IMR-90 (cell line): ENCODE measurements around the gene SETD6.

Source experiments
- FOS ChIP-seq: fragments of 150-350 bp; IDR thresholded peaks from 2 replicates; pipeline ENCODE4 v1.6.1; 2016; ENCODE audit warnings: low read depth, low read length
- MAFK ChIP-seq: IDR thresholded peaks from 2 replicates; pipeline ENCODE4 v1.6.1; 2012; ENCODE audit warnings: low read depth, low read length, improper control_type of control experiment
- POLR2A ChIP-seq: IDR thresholded peaks from 2 replicates; pipeline ENCODE4 v1.6.1; 2012; ENCODE audit warnings: mild to moderate bottlenecking, low read depth, low read length
- RCOR1 ChIP-seq: IDR thresholded peaks from 2 replicates; pipeline ENCODE4 v1.6.1; 2012; ENCODE audit warnings: mild to moderate bottlenecking, low read length, improper control_type of control experiment; ENCODE audit not compliant: insufficient replicate concordance
- RFX5 ChIP-seq: IDR thresholded peaks from 2 replicates; pipeline ENCODE4 v1.8.0; 2012; ENCODE audit warnings: low read depth, mild to moderate bottlenecking, low read length, moderate library complexity
- TF ChIP-seq, protein P1 (sequence below): conservative IDR thresholded peaks from 2 replicates; pipeline ENCODE4 v1.5.1; 2012; ENCODE audit warnings: mild to moderate bottlenecking, low read depth, low read length, improper control_type of control experiment
- TF ChIP-seq, protein P2 (sequence below): fragments of 150-350 bp; IDR thresholded peaks from 2 replicates; pipeline ENCODE4 v1.6.1; 2017; ENCODE audit warnings: mild to moderate bottlenecking, antibody characterized with exemption, low read length, low read depth
- TF ChIP-seq, protein P3 (sequence below): fragments of 150-350 bp; IDR thresholded peaks from 2 replicates; pipeline ENCODE4 v1.6.1; 2016; ENCODE audit warnings: low read depth, mild to moderate bottlenecking, low read length, moderate library complexity, borderline replicate concordance

DNA sequence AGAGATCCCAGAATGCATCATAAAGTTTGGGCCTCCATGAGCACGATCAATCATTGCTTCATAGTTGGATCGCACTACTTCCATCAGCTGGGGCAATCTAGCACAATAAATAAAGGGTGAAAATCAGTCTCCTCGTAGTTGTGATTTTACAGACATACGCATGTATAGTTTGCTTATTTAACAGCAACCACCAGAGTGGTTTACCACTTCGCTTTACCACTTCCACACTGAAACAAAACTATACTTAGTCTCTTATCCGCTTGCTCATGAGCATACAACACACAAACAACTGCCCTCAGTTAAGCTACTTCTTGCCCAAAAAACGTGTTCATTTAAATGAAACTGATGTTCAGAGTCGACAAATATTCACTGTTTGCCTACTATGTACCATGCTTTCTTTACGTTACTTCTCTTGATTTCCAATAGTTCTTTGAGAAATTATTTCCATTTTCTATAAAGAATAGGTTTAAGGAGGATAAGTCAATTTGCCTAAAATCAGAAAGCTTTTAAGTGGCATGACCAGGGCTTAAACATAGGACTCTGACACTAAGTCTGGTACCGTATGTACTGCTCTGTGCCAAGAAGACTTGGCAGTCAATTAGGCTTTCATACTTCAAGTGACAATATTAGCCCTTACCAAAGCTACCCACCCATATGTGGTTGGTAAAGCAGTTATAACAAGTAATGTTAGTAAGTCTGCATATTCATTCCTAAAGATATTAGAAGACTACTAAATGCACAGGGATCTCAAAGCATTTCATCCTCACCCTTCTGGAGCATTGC, 22.0 kb downstream of the SETD6 start:
- TF ChIP-seq MAFK: no peak
- TF ChIP-seq, protein P1, sequence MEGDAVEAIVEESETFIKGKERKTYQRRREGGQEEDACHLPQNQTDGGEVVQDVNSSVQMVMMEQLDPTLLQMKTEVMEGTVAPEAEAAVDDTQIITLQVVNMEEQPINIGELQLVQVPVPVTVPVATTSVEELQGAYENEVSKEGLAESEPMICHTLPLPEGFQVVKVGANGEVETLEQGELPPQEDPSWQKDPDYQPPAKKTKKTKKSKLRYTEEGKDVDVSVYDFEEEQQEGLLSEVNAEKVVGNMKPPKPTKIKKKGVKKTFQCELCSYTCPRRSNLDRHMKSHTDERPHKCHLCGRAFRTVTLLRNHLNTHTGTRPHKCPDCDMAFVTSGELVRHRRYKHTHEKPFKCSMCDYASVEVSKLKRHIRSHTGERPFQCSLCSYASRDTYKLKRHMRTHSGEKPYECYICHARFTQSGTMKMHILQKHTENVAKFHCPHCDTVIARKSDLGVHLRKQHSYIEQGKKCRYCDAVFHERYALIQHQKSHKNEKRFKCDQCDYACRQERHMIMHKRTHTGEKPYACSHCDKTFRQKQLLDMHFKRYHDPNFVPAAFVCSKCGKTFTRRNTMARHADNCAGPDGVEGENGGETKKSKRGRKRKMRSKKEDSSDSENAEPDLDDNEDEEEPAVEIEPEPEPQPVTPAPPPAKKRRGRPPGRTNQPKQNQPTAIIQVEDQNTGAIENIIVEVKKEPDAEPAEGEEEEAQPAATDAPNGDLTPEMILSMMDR: no peak
- no peak for TF ChIP-seq POLR2A
- TF ChIP-seq FOS: no peak
- TF ChIP-seq RFX5: no peak
- TF ChIP-seq, protein P2, sequence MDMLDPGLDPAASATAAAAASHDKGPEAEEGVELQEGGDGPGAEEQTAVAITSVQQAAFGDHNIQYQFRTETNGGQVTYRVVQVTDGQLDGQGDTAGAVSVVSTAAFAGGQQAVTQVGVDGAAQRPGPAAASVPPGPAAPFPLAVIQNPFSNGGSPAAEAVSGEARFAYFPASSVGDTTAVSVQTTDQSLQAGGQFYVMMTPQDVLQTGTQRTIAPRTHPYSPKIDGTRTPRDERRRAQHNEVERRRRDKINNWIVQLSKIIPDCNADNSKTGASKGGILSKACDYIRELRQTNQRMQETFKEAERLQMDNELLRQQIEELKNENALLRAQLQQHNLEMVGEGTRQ: no peak
- TF ChIP-seq RCOR1: no peak
- TF ChIP-seq, protein P3, sequence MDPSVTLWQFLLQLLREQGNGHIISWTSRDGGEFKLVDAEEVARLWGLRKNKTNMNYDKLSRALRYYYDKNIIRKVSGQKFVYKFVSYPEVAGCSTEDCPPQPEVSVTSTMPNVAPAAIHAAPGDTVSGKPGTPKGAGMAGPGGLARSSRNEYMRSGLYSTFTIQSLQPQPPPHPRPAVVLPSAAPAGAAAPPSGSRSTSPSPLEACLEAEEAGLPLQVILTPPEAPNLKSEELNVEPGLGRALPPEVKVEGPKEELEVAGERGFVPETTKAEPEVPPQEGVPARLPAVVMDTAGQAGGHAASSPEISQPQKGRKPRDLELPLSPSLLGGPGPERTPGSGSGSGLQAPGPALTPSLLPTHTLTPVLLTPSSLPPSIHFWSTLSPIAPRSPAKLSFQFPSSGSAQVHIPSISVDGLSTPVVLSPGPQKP: no peak
